NCI-H1436 (cell line): ENCODE data around the gene LRP5.
"Not testable (repeated sequence)": the region's sequence is repeated elsewhere in the genome, so short reads cannot be mapped to it uniquely, and the experiment has no call there.

Experiments
- DNase-seq: peaks from one replicate; lab custom pipeline; 2025; lab: John Stamatoyannopoulos, UW

The LRP5 gene

GRCh38 chr11:68469642-68470041, 157.3 kb downstream of the LRP5 start:
- DNase-seq = no peak

GRCh38 chr11:68470304-68470811, 158.0 kb downstream of the LRP5 start:
- DNase-seq = no peak

GRCh38 chr11:68471360-68472340, 159.3 kb downstream of the LRP5 start:
- DNase-seq = no peak

DNA sequence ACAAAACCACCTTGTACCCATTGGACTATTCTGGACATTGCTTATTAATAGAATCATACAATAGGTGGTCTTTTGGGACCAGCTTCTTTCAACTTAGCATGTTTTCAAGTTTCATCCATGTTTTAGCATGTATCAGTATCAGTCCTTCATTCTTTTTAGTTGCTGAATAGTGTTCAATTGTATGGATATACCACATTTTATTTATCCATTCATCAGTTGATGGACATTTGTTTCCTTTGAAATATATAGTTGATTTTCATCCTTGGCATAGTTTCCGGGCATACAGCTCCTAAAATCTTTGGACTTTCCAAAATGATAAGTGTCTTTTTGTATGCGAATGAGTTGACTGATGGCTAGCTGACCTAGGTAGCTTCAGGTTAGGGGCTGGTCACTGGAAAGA, 160.4 kb downstream of the LRP5 start:
- no peak for DNase-seq

DNA sequence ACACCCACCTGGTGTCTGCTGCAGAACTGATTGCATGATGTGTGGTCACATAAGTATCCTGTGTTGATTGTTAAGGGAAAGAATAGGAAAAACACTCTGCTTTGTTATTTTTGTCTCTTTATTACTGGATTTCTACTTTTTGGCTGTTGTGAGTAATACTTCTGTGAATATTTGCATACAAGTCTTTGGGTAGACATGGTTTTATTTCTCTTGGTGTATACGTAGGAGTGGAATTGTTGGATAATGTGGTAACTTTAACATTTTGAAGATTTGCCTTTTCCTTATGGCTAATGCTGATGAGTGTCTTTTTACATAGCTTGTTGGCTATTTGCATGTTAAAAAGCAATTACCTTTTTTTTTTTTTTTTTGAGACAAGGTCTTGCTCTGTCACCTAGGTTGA, 161.3 kb downstream of the LRP5 start:
- DNase-seq = no peak

DNA sequence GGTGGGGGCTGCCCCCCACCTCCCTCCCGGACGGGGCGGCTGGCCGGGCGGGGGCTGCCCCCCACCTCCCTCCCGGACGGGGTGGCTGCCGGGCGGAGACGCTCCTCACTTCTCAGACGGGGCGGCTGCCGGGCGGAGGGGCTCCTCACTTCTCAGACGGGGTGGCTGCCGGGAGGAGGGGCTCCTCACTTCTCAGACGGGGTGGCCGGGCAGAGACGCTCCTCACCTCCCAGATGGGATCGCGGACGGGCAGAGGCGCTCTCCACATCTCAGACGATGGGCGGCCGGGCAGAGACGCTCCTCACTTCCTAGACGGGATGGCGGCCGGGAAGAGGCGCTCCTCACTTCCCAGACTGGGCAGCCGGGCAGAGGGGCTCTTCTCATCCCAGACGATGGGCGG, 163.2 kb downstream of the LRP5 start:
- DNase-seq = not testable (repeated sequence)

DNA sequence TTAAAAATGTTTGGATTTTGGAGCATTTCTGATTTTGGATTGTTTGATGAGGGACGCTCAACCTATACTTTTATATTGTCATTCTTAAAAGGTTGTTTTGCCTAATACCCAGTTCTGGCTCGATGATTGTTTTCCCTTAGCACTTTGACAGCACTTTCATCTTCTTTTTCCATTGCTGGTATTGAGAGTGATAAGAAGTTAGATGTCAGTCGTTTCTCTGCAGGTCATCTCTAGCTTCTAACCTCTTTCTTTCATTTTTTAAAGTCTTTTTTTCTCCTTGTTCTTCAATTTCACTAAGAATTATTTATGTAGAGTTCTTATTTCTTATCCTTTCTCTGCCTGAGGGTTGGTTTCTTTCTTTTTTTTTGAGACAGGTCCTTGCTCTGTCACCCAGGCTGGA, 167.0 kb downstream of the LRP5 start:
- DNase-seq = no peak

GRCh38 chr11:68480193-68480592, 167.8 kb downstream of the LRP5 start:
- DNase-seq = no peak

DNA sequence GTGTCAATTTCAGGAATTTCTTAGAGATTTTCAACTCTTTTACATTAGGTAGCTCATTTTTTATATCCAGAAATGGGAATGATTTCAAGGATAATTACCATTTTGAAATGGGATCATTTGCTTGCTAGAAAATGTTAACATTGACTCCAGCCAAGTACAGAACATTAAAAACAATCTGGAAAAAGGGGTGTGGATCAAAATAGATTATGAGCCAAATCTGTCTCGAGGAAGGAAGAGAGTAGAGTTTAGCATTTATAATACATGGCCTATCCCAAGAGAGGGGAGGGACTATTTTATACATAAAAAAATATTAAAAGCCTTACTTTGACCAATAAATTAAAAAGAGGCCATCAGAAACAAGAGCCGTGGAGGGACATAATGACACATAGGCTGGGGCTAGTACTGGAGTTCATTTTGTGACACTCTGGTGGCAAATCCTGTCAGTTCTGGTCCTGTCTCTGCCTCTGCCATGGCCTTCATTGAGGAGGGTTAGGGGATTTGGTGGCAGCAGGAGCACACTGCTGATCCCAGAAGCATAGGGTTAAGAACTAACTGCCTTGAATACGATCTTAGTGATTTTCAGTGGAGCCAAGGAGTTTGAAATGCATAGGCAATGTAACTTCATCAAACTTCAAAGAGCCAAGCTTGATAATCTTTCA, 168.6 kb downstream of the LRP5 start:
- DNase-seq = no peak

- DNase-seq = no peak
These were observed 169.3 kb downstream of the LRP5 start for GRCh38 chr11:68481579-68482240.

DNA sequence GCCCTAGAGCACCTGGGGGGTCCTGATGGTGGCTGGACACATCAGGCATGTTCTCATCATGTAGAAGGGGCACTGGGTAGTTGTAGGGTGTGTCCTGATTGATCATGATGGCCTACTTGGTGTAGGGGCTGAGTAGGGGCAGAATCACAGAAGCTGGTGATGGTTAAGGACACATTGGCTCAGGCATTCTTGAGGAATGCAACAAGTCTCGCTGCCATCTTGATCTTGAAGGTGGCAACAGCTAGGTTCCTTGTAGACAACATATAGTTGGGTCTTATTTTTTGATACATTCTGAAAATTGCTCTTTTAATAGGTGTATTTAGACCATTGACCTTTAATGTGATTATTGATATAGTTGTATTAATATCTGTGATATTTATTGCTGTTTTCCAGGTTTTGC, 176.2 kb downstream of the LRP5 start:
- DNase-seq = no peak

DNA sequence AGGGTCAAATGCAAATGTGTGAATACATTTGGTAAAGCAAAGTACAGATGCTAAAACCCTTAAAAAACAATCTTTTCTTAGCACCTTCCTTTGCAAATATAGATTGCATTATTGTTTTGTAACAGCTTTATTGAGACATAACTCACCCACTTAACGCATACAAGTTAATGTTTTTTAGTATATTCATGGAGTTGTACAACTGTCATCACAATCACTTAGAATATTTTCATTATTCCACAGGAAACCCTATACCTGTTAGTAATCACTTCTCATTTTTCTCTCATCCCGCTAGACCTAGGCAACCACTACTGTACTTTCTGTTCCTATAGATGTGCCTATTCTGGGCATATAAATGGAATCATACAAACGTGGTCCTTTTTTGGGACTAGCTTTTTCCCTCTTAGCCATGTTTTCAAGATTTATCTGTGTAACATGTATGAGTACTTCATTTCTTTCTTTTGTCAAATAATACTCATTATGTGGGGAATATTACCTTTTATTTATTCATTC, 182.9 kb downstream of the LRP5 start:
- DNase-seq = no peak

- no peak for DNase-seq
These were observed 183.5 kb downstream of the LRP5 start for GRCh38 chr11:68495872-68496271.

GRCh38 chr11:68497761-68498160, 185.4 kb downstream of the LRP5 start:
- no peak for DNase-seq

DNA sequence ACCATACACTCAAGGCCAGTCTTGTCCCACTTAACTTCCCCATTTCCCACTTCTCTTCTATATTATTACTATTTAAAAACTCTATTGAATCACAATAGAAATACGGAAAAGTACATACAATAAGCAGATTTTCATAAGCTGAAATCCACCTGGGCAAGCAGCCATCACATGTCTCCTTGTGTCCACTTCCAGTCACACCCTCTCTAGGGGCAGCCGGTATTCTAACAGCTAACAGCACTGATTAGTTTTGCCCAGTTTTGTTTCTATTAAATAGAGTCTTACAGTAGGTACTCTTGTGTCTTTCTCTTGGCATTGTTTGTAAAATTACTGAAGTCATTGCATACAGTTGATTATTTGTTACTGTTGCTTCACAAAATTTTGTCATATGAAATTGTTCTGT, 185.9 kb downstream of the LRP5 start:
- no peak for DNase-seq
